DOHH2 (cell line): ENCODE results near the gene KBTBD12.

Source experiments
- H3F3A ChIP-seq: fragments of 200-600 bp; sonication (generic), shearing (Covaris generic); 2 replicates; pipeline ENCODE4 v1.6.0; 2016; ENCODE audit warnings: antibody characterized with exemption, mild to moderate bottlenecking; ENCODE audit not compliant: control insufficient read depth, insufficient read depth
- H3K27ac ChIP-seq: fragments of 200-600 bp; sonication (generic); 2 replicates; pipeline ENCODE4 v1.5.1; 2014; ENCODE audit warnings: low read depth, mild to moderate bottlenecking, low read length, moderate library complexity
- H3K27me3 ChIP-seq: fragments of 200-600 bp; sonication (generic); 2 replicates; pipeline ENCODE4 v1.6.1; 2014; ENCODE audit warnings: mild to moderate bottlenecking, low read length, mixed read lengths; ENCODE audit not compliant: control insufficient read depth
- H3K36me3 ChIP-seq: fragments of 200-600 bp; sonication (generic); 2 replicates; pipeline ENCODE4 v1.6.1; 2014; ENCODE audit warnings: mild to moderate bottlenecking, low read length, moderate library complexity, mixed read lengths; ENCODE audit not compliant: control insufficient read depth
- H3K4me1 ChIP-seq: fragments of 200-600 bp; sonication (generic); 2 replicates; pipeline ENCODE4 v1.6.1; 2014; ENCODE audit warnings: mild to moderate bottlenecking, low read length, mixed read lengths; ENCODE audit not compliant: control insufficient read depth
- H3K4me2 ChIP-seq: fragments of 200-600 bp; sonication (generic); 2 replicates; pipeline ENCODE4 v1.6.0; 2014; ENCODE audit warnings: mild to moderate bottlenecking, low read length, moderate library complexity
- H3K4me3 ChIP-seq: fragments of 200-600 bp; sonication (generic); 2 replicates; pipeline ENCODE4 v1.5.1; 2014; ENCODE audit warnings: mild to moderate bottlenecking, low read length, mixed read lengths
- H3K79me2 ChIP-seq: fragments of 200-600 bp; sonication (generic); 2 replicates; pipeline ENCODE4 v1.6.1; 2014; ENCODE audit warnings: mild to moderate bottlenecking, low read length, mixed read lengths; ENCODE audit not compliant: control insufficient read depth
- H3K9me2 ChIP-seq: fragments of 200-600 bp; sonication (generic); replicated peaks from 2 replicates; pipeline ENCODE4 v1.6.1; 2014; ENCODE audit warnings: mild to moderate bottlenecking, low read length, mixed read lengths; ENCODE audit not compliant: control insufficient read depth
- H3K9me3 ChIP-seq: fragments of 200-600 bp; sonication (generic); 2 replicates; pipeline ENCODE4 v1.6.1; 2014; ENCODE audit warnings: antibody characterized with exemption, low read length, mixed read lengths; ENCODE audit not compliant: control insufficient read depth, insufficient read depth
- H4K20me1 ChIP-seq: fragments of 200-600 bp; sonication (generic); 2 replicates; pipeline ENCODE4 v1.6.0; 2014; ENCODE audit warnings: low read depth, mild to moderate bottlenecking, antibody characterized with exemption, low read length, moderate library complexity; ENCODE audit not compliant: control insufficient read depth, insufficient read depth
- CTCF ChIP-seq: fragments of 200-600 bp; sonication (generic); IDR thresholded peaks from one replicate; pipeline ENCODE4 v1.5.1; 2014; ENCODE audit warnings: antibody characterized with exemption, mild to moderate bottlenecking, low read depth, low read length; ENCODE audit not compliant: poor library complexity, severe bottlenecking
- EZH2phosphoT487 ChIP-seq: fragments of 200-600 bp; sonication (generic); IDR thresholded peaks from 2 replicates; pipeline ENCODE4 v1.6.1; 2017; ENCODE audit warnings: borderline replicate concordance, mild to moderate bottlenecking, antibody characterized with exemption, low read length, moderate library complexity, mixed read lengths

The KBTBD12 gene

DNA sequence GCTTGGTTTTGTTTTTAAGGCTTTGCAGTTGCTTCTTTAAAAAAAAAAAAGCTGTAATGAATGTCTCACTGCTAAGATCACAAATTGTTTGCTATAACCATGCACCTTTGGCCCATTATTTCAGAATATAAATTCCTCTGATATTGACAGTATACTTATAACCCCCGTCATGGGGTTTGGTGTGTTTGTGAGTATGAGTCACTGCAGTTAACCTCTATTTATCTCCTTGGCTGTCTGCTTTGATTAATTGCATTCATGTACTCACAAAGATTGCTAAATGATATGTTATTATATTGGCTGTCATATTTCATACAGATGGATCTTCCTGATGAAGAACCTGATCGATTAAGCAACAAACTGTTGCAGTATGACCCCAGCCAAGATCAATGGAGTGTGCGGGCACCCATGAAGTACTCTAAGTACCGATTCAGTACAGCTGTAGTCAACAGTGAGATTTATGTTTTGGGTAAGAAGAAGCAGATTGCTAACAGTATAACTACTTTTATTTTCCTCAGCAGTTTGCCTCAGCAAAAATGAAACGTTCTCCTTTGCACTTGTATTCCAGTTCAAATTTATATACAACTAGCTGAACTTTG, 14.9 kb downstream of the KBTBD12 start:
- no peaks in the 10 kb centered on the region for H3K36me3 ChIP-seq
- no peaks in the 10 kb centered on the region for H3F3A ChIP-seq
- H3K4me1 ChIP-seq: no peaks in the 10 kb centered on the region
- H3K4me2 ChIP-seq: no peak overlapping the region
- H3K27me3 ChIP-seq: peaks cover 13% of the 10 kb centered on the region
- H3K9me2 ChIP-seq: no peaks in the 10 kb centered on the region
- H3K4me3 ChIP-seq: no peak overlapping the region
- no peak for TF ChIP-seq EZH2phosphoT487
- TF ChIP-seq CTCF: no peak
- H3K9me3 ChIP-seq: no peaks in the 10 kb centered on the region
- H4K20me1 ChIP-seq: no peaks in the 10 kb centered on the region
- no peaks in the 10 kb centered on the region for H3K79me2 ChIP-seq
- H3K27ac ChIP-seq: no peak overlapping the region

GRCh38 chr3:127933396-127933795, 18.4 kb downstream of the KBTBD12 start:
- Histone ChIP-seq H4K20me1 (no peaks in the 10 kb centered on the region), H3K27ac (no peak overlapping the region), H3K36me3 (no peaks in the 10 kb centered on the region), H3K4me3 (no peak overlapping the region), H3F3A (no peaks in the 10 kb centered on the region), H3K79me2 (no peaks in the 10 kb centered on the region), H3K4me2 (no peak overlapping the region), H3K4me1 (no peaks in the 10 kb centered on the region), H3K9me3 (no peaks in the 10 kb centered on the region), H3K9me2 (no peaks in the 10 kb centered on the region), H3K27me3 (peaks cover 11% of the 10 kb centered on the region)
- no peak for TF ChIP-seq EZH2phosphoT487
- TF ChIP-seq CTCF: no peak

DNA sequence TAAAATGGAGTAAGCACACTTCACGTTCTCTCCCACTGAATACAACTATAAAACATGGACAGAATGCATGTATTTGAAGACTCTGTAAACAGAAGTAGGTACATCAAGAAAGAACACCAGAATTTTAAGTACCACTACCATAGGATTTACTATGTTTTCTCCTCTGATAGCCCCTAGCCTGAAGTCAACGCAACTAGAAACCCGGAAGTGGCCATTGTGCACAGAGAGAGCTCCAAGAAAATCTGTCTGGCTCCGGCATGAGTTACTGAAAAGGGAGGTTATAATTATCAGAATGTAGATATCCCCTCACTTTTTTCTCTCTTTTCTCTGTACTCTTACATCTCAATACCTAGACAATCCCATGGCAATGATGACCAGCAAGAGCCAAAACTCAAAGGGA, 23.8 kb downstream of the KBTBD12 start:
- Histone ChIP-seq H3K27me3 (peaks cover 7% of the 10 kb centered on the region; the same call in 1 of the 2 replicates), H3K4me2 (no peak overlapping the region), H3K36me3 (no peaks in the 10 kb centered on the region), H4K20me1 (no peaks in the 10 kb centered on the region), H3K9me2 (no peaks in the 10 kb centered on the region), H3K4me3 (no peak overlapping the region), H3K27ac (no peak overlapping the region), H3K9me3 (no peaks in the 10 kb centered on the region), H3F3A (no peaks in the 10 kb centered on the region), H3K4me1 (no peaks in the 10 kb centered on the region), H3K79me2 (no peaks in the 10 kb centered on the region)
- TF ChIP-seq CTCF (no peak), EZH2phosphoT487 (no peak)
